Brain microvascular endothelial cell (primary cell): ENCODE measurements around the gene MED13.
"Not testable (repeated sequence)": the region's sequence is repeated elsewhere in the genome, so short reads cannot be mapped to it uniquely, and the experiment has no call there.

Experiments
- DNase-seq: peaks from one replicate; pipeline ENCODE4 v3.0.0-alpha.2; 2020
- H3K27ac ChIP-seq: fragments of 250-450 bp; sonication (Bioruptor Pico); 2 replicates; pipeline ENCODE4 v1.5.1; 2020; ENCODE audit warnings: mild to moderate bottlenecking, moderate library complexity
- H3K27me3 ChIP-seq: fragments of 250-450 bp; sonication (Bioruptor Pico); replicated peaks from 2 replicates; pipeline ENCODE4 v1.5.1; 2020; ENCODE audit warnings: mild to moderate bottlenecking
- H3K36me3 ChIP-seq: fragments of 250-450 bp; sonication (Bioruptor Pico); replicated peaks from 2 replicates; pipeline ENCODE4 v1.5.1; 2020; ENCODE audit warnings: mild to moderate bottlenecking
- H3K4me3 ChIP-seq: 2 replicates; pipeline ENCODE4 v1.5.1; 2011; ENCODE audit warnings: low read depth, mild to moderate bottlenecking, control low read depth, low read length, moderate library complexity
- CTCF ChIP-seq: IDR thresholded peaks from 2 replicates; pipeline ENCODE4 v1.5.1; 2011; ENCODE audit warnings: low read depth, mild to moderate bottlenecking, moderate library complexity, low read length, control low read depth, inconsistent platforms; ENCODE audit errors: missing control alignments
- in situ Hi-C: cut with HindIII; loops from 2 replicates; pipeline ENCODE4 v1.10.0; 2017; ENCODE audit warnings: low sequenced_read_pairs, low pct_ligation_motif_present

Gene MED13

GRCh38 chr17:62076864-62077788 is 12.0 kb upstream of the MED13 start:
- in situ Hi-C loops = no loop called here
- no peak for TF ChIP-seq CTCF
- no peak for DNase-seq
- H3K4me3 ChIP-seq = no peak overlapping the region
- H3K36me3 ChIP-seq = no peaks in the 10 kb centered on the region
- H3K27me3 ChIP-seq = no peaks in the 10 kb centered on the region
- H3K27ac ChIP-seq = no peak overlapping the region

GRCh38 chr17:62075308-62075815 is 10.3 kb upstream of the MED13 start:
- Histone ChIP-seq H3K27ac (no peak overlapping the region), H3K4me3 (no peak overlapping the region), H3K36me3 (no peaks in the 10 kb centered on the region), H3K27me3 (no peaks in the 10 kb centered on the region)
- no peak for TF ChIP-seq CTCF
- peak; percentile 49 for DNase-seq
- in situ Hi-C loops = no loop called here

GRCh38 chr17:62073993-62074392 is 8.9 kb upstream of the MED13 start:
- Histone ChIP-seq H3K36me3 (no peaks in the 10 kb centered on the region), H3K4me3 (no peak overlapping the region), H3K27me3 (no peaks in the 10 kb centered on the region), H3K27ac (no peak overlapping the region)
- in situ Hi-C loops = no loop called here
- DNase-seq = no peak
- no peak for TF ChIP-seq CTCF

DNA sequence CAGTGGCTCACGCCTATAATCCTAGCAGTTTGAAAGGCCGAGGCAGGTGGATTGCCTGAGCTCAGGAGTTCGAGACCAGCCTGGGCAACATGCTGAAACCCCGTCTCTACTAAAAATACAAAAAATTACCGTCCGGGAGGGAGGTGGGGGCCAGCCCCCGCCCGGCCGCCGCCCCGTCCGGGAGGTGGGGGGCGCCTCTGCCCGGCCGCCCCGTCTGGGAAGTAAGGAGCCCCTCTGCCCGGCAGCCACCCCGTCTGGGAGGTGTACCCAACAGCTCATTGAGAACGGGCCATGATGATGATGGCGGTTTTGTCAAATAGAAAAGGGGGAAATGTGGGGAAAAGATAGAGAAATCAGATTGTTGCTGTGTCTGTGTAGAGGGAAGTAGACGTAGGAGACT is 7.8 kb upstream of the MED13 start:
- H3K27ac ChIP-seq, H3K27me3 ChIP-seq, in situ Hi-C loops, DNase-seq, H3K36me3 ChIP-seq, H3K4me3 ChIP-seq: not testable (repeated sequence)

GRCh38 chr17:62070900-62071299 is 5.8 kb upstream of the MED13 start:
- Histone ChIP-seq H3K27me3 (no peaks in the 10 kb centered on the region), H3K36me3 (no peaks in the 10 kb centered on the region), H3K4me3 (no peak overlapping the region), H3K27ac (no peak overlapping the region)
- no peak for DNase-seq
- in situ Hi-C loops = no loop called here
- TF ChIP-seq CTCF = no peak

DNA sequence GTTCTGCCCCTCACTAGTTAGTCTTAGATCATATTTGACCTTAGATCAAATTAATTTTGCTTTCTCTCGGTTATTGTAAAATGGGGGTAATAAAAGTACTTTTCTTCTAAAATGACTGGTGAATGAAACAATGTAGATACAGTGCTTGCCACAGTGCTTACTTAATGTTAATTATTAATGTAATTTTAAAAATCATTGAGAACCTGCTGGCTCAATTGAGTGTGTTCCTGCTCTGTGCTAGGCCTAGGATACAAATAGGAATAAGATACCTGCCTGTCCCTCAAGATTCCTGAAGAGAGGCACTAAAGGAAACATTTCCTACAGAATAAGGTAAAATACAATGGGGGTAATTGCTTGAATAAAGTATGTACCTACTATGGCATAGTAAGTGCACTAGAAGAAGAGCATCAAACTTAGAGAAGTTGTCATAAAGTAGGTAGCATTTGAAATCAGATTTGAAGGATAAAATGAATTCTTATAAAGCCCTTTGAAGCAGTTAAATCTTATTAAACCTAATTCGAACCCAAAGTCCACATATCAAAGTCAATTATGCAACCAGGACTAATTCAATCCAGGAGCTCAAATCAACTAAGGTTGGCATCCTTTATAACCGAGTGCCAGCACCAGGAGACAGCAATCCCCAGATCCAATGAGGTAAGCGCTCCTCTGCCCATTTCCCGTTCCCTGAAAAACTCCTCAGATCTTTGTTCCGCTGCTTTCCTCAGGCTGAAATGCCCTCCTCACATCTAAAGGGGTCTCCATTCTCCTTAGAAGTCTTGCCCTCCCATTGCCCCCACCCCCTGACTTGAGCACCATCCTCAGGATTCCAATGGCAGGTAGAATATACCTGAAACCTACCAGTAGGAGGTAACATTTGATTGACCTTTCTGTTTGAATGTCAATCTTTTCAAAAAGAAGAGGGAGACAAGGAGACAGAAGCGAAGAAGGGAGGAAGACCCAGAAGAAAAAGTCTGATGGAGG is 2.4 kb upstream of the MED13 start:
- TF ChIP-seq CTCF = no peak
- no peak overlapping the region for H3K4me3 ChIP-seq
- H3K27ac ChIP-seq = no peak overlapping the region
- DNase-seq = no peak
- H3K27me3 ChIP-seq = no peaks in the 10 kb centered on the region
- no peaks in the 10 kb centered on the region for H3K36me3 ChIP-seq
- in situ Hi-C loops = no loop called here
